Activated CD4-positive, alpha-beta T cell treated with anti-CD3 and anti-CD28 coated beads, Interleukin-2, amount 10 ng/mL, durations not matched to agents 24 days and 14 days (primary cell): ENCODE results near the gene ANTKMT. TPM values are rescaled to one million over a fixed set of nuclear protein-coding genes. Genes with fewer than 3 reads are reported as not detected.

Source experiments
- DNase-seq: peaks from one replicate; pipeline ENCODE4 v3.0.0; 2022
- H3K27ac Mint-ChIP-seq: one replicate; pipeline ENCODE4 v1.8.0; 2022; ENCODE audit warnings: mild to moderate bottlenecking, mixed read lengths
- H3K27me3 Mint-ChIP-seq: one replicate; pipeline ENCODE4 v1.8.0; 2022; ENCODE audit warnings: mixed read lengths
- H3K36me3 Mint-ChIP-seq: one replicate; pipeline ENCODE4 v1.8.0; 2022; ENCODE audit warnings: low read depth, mild to moderate bottlenecking, mixed read lengths
- H3K4me1 Mint-ChIP-seq: one replicate; pipeline ENCODE4 v1.8.0; 2021; ENCODE audit warnings: mixed read lengths
- H3K4me3 Mint-ChIP-seq: one replicate; pipeline ENCODE4 v1.8.0; 2022; ENCODE audit warnings: mild to moderate bottlenecking, moderate library complexity, mixed read lengths
- H3K9me3 Mint-ChIP-seq: one replicate; pipeline ENCODE4 v1.8.0; 2021; ENCODE audit warnings: mixed read lengths
- intact Hi-C: fragments of 100-400 bp; cut with micrococcal nuclease; formaldehyde crosslinking; loops from one replicate; pipeline ENCODE4 v1.15.1; 2023
- total RNA-seq: library from RNA; stranded (reverse); gene quantifications from 2 replicates; pipeline ENCODE4 v1.2.3, GENCODE V29; 2022

Gene ANTKMT
- total RNA-seq: 38.5 and 56.3 TPM in 2 replicates

GRCh38 chr16:720990-721764 lies at the start of gene ANTKMT:
ANTKMT (plus strand) TSS chr16:721146; CDS start chr16:721275, 129 bp downstream.
- intact Hi-C loops: no loop called here
- H3K36me3 Mint-ChIP-seq: no peaks in the 10 kb centered on the region
- no peaks in the 10 kb centered on the region for H3K9me3 Mint-ChIP-seq
- DNase-seq: peak; percentile 91
- H3K4me3 Mint-ChIP-seq: peak within 1 kb of the TSS; percentile 85
- peak within 1 kb of the TSS; percentile 80 for H3K27ac Mint-ChIP-seq
- peaks cover 3% of the 10 kb centered on the region for H3K4me1 Mint-ChIP-seq
- H3K27me3 Mint-ChIP-seq: peaks cover 17% of the 10 kb centered on the region

DNA sequence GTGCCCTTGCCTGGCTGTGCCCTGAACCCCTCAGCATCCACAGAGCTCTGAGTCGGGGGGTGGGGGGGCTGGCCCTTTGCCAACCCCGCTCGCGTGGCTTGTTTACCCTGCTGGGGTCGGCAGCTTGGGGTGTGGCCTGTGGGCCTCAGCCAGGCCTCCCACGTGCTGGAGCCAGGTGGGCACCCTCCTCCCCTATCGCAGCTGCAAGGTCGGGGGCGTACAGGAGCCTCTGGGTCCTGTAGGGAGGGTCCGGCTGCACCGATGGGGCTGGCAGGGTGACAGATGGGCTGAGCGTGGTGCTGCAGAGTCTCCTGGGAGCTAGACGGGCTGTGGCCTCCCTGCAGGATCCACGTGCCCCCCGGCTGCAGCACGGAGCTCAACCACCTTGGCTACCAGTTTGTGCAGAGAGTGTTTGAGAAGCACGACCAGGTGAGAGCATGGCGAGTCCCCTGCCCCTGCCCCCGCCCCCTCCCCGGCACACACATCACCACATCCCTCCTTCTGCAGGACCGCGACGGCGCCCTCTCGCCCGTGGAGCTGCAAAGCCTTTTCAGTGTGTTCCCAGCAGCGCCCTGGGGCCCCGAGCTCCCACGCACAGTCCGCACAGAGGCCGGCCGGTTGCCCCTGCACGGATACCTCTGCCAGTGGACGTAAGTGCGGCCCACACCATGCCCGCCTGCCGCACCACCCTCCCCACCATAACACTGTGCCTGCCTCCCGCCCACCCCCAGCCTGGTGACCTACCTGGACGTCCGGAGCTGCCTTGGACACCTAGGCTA lies 49.4 kb upstream of the ANTKMT start:
- Mint-ChIP-seq H3K9me3 (no peaks in the 10 kb centered on the region), H3K36me3 (peaks cover 24% of the 10 kb centered on the region), H3K27me3 (peaks cover 5% of the 10 kb centered on the region), H3K4me1 (peaks cover 5% of the 10 kb centered on the region), H3K4me3 (no peak overlapping the region), H3K27ac (no peak overlapping the region)
- intact Hi-C loops: no loop called here
- DNase-seq: no peak

DNA sequence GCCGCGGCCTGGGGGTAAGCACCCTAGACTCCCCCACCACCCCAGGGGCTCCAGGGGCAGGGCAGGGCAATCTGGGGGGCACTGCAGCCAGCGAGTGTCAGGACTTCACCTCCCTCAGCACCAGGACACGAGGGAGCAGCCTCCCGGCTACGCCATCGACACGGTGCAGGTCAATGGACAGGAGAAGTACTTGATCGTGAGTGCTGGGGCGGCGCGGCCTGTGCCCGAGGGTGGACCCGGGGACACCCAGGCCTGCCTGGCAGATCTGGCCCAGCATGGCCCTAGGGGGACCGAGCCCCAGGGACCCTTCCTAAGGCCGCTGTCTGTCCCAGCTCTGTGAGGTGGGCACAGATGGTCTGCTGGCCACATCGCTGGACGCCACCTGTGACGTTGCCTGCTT lies 48.6 kb upstream of the ANTKMT start:
- H3K4me1 Mint-ChIP-seq: peaks cover 5% of the 10 kb centered on the region
- no peaks in the 10 kb centered on the region for H3K9me3 Mint-ChIP-seq
- peaks cover 5% of the 10 kb centered on the region for H3K27me3 Mint-ChIP-seq
- intact Hi-C loops: no loop called here
- H3K4me3 Mint-ChIP-seq: no peak overlapping the region
- H3K36me3 Mint-ChIP-seq: peaks cover 24% of the 10 kb centered on the region
- H3K27ac Mint-ChIP-seq: no peak overlapping the region
- no peak for DNase-seq

GRCh38 chr16:672851-673250 lies 48.1 kb upstream of the ANTKMT start:
- peaks cover 5% of the 10 kb centered on the region for H3K27me3 Mint-ChIP-seq
- no peaks in the 10 kb centered on the region for H3K9me3 Mint-ChIP-seq
- intact Hi-C loops: no loop called here
- peaks cover 21% of the 10 kb centered on the region for H3K36me3 Mint-ChIP-seq
- no peak overlapping the region for H3K4me3 Mint-ChIP-seq
- H3K27ac Mint-ChIP-seq: no peak overlapping the region
- peaks cover 3% of the 10 kb centered on the region for H3K4me1 Mint-ChIP-seq
- no peak for DNase-seq

DNA sequence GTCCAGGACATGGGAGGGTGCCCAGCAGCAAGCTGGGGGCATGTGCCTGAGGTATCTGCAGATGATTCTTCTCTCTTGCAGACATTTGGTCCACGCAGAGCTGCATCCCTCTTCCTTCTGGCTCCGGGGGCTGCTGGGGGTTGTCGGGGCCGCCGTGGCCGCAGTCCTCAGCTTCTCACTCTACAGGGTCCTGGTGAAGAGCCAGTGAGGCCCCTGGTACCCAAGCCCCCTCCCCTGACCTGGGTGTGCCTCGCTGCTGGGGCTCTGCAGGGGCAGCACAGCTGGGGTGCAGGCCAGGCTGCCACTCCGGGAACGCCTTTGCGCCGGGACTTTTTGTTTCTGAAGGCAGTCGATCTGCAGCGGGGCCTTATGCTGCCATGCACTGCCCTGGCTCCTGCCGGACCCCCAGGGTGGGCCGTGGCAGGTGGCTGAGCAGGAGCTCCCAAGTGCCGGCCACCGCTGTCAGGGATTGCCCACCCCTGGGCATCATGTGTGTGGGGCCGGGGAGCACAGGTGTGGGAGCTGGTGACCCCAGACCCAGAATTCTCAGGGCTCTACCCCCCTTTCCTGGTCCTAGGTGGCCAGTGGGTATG lies 47.5 kb upstream of the ANTKMT start:
- H3K27me3 Mint-ChIP-seq: peaks cover 5% of the 10 kb centered on the region
- H3K36me3 Mint-ChIP-seq: peaks cover 19% of the 10 kb centered on the region
- DNase-seq: no peak
- no peak overlapping the region for H3K4me3 Mint-ChIP-seq
- H3K27ac Mint-ChIP-seq: no peak overlapping the region
- intact Hi-C loops: no loop called here
- no peaks in the 10 kb centered on the region for H3K9me3 Mint-ChIP-seq
- peaks cover 3% of the 10 kb centered on the region for H3K4me1 Mint-ChIP-seq

- H3K27me3 Mint-ChIP-seq: peaks cover 5% of the 10 kb centered on the region
- no peak for DNase-seq
- no peak overlapping the region for H3K27ac Mint-ChIP-seq
- peaks cover 5% of the 10 kb centered on the region for H3K4me1 Mint-ChIP-seq
- no peak overlapping the region for H3K4me3 Mint-ChIP-seq
- peaks cover 17% of the 10 kb centered on the region for H3K36me3 Mint-ChIP-seq
- intact Hi-C loops: no loop called here
- H3K9me3 Mint-ChIP-seq: no peaks in the 10 kb centered on the region
Observed at GRCh38 chr16:674214-674881, 46.6 kb upstream of the ANTKMT start.

GRCh38 chr16:674968-675883 lies 45.7 kb upstream of the ANTKMT start, which contains the start of gene RHBDL1:
RHBDL1 (plus strand) TSS chr16:675671; CDS start chr16:675791, 120 bp downstream.
- Mint-ChIP-seq H3K36me3 (peaks cover 14% of the 10 kb centered on the region), H3K9me3 (no peaks in the 10 kb centered on the region), H3K4me1 (peaks cover 5% of the 10 kb centered on the region), H3K27me3 (peaks cover 5% of the 10 kb centered on the region), H3K27ac (no peak within 1 kb of the TSS), H3K4me3 (peak within 1 kb of the TSS; percentile 39)
- DNase-seq: no peak
- intact Hi-C loops: no loop called here

DNA sequence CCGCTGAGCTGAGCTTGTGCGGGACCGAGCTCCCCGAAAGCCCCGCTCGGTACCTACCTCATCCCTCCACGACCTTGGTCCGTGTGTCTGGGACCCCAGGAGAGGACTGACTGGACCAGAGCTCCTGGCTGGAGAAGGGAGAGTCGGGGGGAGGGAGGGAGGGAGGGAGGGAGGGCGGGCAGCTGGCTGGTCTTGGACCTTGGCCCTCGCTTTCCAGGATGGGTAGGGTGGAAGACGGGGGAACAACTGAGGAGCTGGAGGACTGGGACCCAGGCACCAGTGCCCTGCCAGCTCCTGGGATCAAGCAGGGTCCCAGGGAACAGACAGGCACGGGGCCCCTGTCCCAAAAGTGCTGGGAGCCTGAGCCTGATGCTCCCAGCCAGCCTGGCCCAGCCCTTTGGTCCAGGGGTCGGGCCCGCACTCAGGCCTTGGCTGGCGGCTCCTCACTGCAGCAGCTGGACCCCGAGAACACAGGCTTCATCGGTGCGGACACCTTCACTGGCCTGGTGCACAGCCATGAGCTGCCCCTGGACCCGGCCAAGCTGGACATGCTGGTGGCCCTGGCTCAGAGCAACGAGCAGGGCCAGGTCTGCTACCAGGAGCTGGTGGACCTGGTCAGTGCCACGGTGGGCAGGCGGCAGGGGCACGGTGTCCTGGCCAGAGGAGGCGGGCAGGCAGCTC lies 44.9 kb upstream of the ANTKMT start:
- DNase-seq: no peak
- Mint-ChIP-seq H3K4me3 (no peak overlapping the region), H3K36me3 (peaks cover 13% of the 10 kb centered on the region), H3K4me1 (peaks cover 6% of the 10 kb centered on the region), H3K27me3 (peaks cover 5% of the 10 kb centered on the region), H3K27ac (no peak overlapping the region), H3K9me3 (no peaks in the 10 kb centered on the region)
- intact Hi-C loops: no loop called here

- H3K27ac Mint-ChIP-seq: no peak overlapping the region
- H3K36me3 Mint-ChIP-seq: peaks cover 15% of the 10 kb centered on the region
- intact Hi-C loops: no loop called here
- no peaks in the 10 kb centered on the region for H3K9me3 Mint-ChIP-seq
- peaks cover 9% of the 10 kb centered on the region for H3K4me1 Mint-ChIP-seq
- no peak overlapping the region for H3K4me3 Mint-ChIP-seq
- no peak for DNase-seq
- H3K27me3 Mint-ChIP-seq: peaks cover 5% of the 10 kb centered on the region
Observed at GRCh38 chr16:676565-676902, 44.4 kb upstream of the ANTKMT start.

GRCh38 chr16:676913-677312 lies 44.0 kb upstream of the ANTKMT start:
- H3K4me3 Mint-ChIP-seq: no peak overlapping the region
- H3K27ac Mint-ChIP-seq: no peak overlapping the region
- intact Hi-C loops: no loop called here
- DNase-seq: no peak
- H3K4me1 Mint-ChIP-seq: peaks cover 11% of the 10 kb centered on the region
- H3K9me3 Mint-ChIP-seq: no peaks in the 10 kb centered on the region
- H3K27me3 Mint-ChIP-seq: peaks cover 5% of the 10 kb centered on the region
- peaks cover 19% of the 10 kb centered on the region for H3K36me3 Mint-ChIP-seq

DNA sequence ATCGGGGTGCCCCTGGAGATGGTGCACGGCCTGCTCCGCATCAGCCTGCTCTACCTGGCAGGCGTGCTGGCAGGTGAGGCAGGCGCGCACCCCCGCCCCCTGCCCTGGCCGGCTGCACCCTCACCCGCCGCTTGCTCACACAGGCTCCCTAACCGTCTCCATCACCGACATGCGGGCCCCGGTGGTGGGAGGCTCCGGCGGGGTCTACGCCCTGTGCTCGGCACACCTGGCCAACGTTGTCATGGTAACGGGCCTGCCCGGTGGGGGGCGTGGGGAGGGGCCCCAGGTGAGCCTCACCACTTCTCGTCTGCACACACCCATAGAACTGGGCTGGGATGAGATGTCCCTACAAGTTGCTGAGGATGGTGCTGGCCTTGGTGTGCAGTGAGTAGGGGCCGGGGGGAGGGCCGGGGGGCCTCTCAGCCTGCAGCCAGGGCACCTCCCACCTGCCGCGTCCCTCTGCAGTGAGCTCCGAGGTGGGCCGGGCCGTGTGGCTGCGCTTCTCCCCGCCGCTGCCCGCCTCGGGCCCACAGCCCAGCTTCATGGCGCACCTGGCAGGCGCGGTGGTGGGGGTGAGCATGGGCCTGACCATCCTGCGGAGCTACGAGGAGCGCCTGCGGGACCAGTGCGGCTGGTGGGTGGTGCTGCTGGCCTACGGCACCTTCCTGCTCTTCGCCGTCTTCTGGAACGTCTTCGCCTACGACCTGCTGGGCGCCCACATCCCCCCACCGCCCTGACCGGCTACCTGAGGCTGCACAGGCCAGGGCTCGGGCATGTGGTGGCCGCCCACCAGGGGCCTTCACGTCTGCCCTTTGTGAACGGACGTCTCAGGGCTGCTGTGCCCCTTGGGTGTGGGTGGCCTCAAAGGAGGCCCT lies 43.4 kb upstream of the ANTKMT start:
- Mint-ChIP-seq H3K36me3 (peaks cover 24% of the 10 kb centered on the region), H3K4me1 (peaks cover 14% of the 10 kb centered on the region), H3K27me3 (peaks cover 5% of the 10 kb centered on the region), H3K9me3 (no peaks in the 10 kb centered on the region), H3K27ac (no peak overlapping the region), H3K4me3 (no peak overlapping the region)
- DNase-seq: no peak
- intact Hi-C loops: no loop called here
